HG03280 (cell line): ENCODE results near the gene POTEG.
"Not testable (repeated sequence)": the region's sequence is repeated elsewhere in the genome, so short reads cannot be mapped to it uniquely, and the experiment has no call there.

Experiments
- ATAC-seq: cut with Tn5 transposase; IDR thresholded peaks from one replicate; pipeline ENCODE4 v1.9.1; 2021; ENCODE audit warnings: mild to moderate bottlenecking, moderate library complexity; ENCODE audit not compliant: unreplicated experiment

POTEG gene

DNA sequence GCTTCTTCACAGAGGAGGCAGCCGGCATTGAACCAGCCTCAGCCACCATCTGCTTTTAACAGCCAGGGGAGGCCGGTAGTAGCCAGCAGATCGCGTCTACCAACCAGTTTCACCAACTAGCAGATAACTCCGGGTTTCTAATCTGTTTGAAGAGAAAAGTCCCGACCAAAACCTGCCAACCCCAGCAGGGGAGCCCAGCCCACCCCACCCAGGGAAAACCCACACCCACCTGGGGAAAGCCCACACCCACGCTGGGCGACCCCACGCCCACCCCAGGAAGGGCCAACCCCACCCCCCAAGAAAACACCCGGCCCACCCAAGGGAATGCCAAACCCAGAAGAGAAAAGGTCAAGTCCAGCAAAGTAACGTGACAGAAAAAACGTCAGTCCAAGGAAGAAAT lies at the start of gene POTEG:
POTEG (minus strand) TSS at position 101 of the 400 bp plus-strand sequence; CDS start at position 49, 52 bp downstream.
- ATAC-seq, result not testable (repeated sequence)

DNA sequence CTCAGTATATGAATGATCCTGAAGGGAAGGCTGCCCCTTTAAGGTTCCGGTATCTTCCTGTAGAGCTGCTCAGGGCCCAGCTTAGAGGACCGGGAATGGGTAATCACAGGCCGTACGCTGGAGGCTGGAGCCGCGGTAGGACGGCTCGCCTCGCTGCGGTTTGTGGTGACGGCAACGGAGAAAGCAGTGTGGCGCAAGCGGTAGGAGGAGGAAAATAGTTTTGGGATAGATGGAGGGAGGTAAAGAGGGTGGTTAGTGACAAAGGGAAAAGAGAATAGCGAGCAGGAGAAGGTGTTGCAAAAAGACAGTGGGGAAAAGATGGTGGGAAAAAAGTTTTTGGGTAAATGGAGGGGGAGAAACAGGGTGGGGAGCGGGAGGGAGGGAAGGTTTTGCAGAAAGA lies 48.0 kb upstream of the POTEG start:
- ATAC-seq, result not testable (repeated sequence)

DNA sequence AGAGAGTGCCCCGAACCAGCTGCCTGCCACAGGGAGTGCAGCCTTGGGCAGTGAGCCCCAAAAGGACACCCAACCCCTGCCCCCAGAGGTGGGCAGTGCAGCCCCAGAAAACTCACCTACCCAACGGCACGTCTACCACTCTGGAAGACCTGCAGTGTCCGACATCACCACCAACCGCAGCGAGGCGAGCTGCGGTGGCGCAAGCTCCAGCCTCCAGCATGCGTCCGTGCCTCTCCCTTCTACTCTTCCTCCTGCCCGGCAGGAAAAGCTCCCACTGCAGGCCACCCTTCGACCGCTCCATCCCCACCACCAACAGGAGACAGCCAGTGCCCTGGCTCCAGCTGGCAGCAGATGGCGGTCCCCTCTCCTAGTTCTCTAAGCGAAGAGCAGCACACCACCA lies 47.3 kb upstream of the POTEG start:
- ATAC-seq, result not testable (repeated sequence)

DNA sequence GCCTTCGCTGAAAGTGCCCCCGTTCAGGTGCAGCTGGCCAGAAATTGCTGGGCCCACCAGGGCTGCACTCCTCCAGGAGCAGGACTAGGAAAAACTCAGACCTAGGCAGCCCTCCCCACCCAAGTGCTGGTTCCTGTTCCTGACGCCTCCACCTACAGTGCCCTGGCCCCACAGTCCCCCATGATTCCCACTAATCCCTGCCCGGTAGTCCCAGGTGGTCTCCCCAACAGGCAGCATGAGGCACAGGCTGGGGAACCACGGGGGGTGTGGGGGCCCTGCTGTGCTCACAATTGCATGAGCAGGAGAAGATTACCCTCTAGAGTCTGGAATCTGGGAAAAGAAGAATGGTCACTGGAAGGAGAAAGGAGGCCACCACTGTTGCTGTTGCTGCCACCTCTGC lies 46.4 kb upstream of the POTEG start:
- not testable (repeated sequence) for ATAC-seq

DNA sequence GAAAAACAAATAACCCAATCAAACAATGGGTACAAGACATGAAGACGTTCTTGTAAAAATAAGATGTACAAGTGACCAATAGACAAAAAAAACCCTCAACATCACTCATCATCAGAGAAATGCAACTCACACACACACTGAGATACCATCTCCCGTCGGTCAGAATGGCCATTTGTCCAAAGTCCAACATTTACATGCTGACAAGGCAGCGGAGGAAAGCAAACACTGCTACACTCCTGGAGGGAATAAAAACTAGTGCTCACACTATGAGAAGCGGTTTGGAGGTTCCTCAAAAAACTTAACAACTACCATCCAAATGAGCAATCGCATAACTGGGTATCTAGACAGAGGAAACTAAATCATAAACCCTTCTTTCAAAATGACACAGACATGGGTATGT lies 11.6 kb upstream of the POTEG start:
- ATAC-seq, result not testable (repeated sequence)

DNA sequence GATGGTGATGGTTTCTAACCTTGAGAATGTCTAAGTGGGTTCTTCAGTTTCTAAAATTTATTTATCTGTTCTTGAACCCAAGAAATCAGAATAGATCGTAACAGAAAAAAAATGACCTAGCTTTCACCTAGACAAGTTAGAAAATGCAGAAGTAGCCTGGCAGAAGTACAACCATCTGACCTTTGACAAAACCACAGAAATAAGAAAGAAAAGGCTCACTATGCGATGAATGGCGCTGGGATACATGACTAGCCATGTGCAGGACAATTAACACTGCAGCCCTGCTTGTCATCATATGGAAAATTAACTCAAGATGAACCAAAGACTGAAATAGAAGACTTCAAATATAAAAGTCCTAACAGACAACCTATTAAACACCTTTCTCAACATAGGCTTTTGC lies 5.7 kb upstream of the POTEG start:
- ATAC-seq, result not testable (repeated sequence)

DNA sequence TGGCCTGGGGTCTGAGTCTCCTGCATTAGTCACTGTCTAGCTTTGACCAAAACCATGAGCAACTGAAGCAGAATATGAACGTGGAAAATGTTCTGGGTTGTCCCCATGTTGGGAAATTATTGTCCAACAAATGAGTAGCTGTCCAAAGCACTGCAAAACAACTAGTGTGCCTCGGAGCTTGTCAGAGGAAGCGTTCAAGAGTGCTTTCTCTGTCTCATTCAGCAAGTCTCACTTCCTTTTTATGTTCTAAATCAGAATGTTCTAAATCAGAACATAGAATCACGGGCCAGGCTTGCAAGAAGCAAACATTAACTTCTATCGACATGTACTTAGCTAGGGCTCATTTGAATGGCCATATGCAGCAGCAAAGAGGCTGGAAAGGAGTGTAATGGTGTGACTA lies 5.1 kb upstream of the POTEG start:
- not testable (repeated sequence) for ATAC-seq

DNA sequence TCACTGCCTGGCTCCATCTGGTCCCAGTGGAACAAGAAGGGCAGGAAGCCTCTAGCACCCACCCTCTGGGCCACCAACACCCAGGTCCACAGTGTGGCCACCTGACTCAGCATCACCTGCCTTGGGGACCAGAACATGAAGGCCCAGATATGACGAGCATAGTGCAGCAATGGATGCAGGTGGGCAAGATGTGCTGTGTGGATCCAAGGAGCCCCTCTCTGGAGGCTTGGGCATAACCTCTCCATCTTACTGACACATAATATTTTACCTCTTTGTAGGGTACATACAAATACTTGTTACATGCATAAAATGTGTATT lies 2.9 kb upstream of the POTEG start:
- not testable (repeated sequence) for ATAC-seq

DNA sequence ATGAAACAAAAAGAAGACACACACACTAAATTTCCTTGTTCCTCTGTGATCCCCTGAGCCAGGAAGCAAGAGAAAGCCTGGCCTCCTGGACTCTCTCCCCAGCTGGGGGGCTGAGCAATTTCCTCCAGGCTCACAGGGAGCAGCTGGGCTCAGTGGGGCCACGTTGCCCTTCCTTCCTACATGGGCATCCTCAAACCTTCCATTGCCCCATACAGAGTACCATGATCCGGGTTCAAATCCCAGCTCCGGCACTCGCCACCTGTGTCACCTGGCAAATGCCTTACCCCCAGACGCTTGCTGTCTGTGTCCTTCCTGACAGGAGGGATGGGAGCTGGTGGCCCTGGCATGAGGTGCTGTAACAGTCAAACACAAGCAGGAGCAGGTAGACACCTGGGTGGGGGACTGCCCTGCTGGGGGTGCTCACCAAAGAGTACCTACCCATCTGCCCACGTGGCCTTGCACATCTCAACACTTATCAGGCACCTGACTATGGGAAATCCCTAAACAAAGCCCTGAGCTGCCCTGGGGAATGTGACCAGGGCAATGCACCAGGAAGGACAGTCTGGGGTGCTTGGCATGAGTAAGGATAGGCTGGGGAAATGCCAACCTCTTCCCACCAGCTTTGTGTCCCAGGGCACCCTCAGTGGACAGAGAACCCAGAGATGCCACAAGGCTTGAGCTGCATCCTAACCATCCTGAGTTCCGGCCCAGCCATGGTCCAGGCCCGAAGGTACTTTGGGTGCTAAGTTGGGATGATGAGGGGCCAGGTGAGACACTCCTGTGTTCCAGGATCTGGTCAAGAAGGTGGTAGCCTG lies 2.4 kb upstream of the POTEG start:
- ATAC-seq, result not testable (repeated sequence)

DNA sequence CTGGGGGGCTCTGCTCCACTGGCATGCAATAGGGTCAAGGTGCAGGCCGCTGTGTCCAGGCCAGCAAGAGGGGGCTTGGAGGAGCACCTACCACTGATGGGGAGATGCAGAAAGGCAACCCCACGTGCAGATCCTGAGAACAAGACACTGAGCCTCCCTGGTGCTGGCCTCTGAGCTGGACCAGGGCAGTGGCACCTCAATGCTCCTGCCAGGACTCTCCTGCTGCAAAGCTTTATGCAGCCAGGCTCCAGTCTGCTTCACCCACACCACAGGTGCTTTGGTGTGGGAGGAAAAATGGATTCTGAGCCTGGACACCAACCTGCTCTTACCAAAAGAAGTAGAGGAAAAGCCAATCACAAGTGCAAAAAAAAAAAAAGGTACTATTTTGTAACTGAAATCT lies 1.7 kb upstream of the POTEG start:
- ATAC-seq, result not testable (repeated sequence)

DNA sequence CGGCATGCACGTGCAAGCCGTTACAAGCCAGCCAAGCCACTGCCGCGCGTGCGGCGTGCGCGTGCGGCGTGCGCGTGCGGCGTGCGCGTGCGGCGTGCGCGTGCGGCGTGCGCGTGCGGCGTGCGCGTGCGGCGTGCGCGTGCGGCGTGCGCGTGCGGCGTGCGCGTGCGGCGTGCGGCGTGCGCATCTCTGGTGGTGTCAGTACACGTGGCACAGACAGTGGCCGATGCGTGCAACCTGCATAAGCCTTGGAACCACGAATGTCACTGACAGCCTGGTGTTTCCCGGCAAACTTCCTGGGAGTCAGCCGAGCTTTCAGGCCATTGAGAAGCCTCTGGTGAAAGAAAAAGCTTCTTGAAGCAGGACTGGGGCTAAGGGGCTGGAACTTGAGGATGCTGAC lies 750 bp upstream of the POTEG start:
- ATAC-seq, result not testable (repeated sequence)

DNA sequence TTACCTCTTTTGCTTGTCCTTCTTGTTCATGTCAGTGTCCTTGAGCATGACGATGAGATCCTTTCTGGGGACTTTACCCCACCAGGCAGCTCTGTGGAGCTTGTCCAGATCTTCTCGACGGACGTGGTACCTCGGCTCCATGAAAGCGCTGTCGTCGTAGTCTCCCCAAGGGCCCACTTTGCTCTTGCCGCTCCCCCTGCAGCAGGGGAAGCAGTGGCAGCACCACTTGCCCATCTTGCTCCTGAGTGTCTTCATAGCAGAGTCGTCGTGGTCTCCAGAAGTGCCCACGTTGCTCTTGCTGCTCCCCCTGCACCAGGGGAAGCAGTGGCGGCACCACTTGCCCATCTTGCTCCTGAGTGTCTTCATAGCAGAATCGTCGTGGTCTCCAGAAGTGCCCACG lies 376 bp downstream of the POTEG start:
- not testable (repeated sequence) for ATAC-seq

DNA sequence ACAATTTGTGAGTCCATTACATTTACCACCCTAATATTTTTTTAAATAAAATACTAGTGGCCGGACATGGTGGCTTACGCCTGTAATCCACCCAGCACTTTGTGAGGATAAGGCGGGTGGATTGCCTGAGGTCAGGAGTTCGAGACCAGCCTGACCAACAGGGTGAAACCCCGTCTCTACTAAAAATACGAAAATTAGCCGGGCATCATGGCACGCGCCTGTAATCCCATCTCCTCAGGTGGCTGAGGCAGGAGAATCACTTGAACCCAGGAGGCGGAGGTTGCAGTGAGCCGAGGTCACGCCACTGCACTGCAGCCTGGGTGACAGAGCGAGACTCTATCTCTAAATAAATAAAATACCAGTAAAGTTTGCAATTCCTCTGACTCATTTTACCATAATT lies 25.6 kb downstream of the POTEG start:
- ATAC-seq, result not testable (repeated sequence)

DNA sequence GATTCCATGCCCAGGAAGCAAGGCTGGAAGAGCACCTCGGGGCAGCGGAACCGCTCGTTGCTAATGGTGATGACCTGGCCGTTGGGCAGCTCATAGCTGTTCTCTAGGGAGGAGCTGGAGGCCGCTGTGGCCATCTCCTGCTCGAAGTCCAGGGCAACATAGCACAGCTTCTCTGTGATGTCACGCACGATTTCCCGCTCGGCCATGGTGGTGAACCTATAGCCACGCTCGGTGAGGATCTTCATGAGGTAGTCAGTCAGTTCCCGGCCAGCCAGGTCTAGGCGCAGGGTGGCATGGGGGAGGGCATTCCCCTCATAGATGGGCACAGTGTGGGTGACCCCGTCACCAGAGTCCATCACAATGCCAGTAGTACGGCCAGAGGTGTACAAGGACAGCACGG lies 32.0 kb downstream of the POTEG start:
- not testable (repeated sequence) for ATAC-seq

DNA sequence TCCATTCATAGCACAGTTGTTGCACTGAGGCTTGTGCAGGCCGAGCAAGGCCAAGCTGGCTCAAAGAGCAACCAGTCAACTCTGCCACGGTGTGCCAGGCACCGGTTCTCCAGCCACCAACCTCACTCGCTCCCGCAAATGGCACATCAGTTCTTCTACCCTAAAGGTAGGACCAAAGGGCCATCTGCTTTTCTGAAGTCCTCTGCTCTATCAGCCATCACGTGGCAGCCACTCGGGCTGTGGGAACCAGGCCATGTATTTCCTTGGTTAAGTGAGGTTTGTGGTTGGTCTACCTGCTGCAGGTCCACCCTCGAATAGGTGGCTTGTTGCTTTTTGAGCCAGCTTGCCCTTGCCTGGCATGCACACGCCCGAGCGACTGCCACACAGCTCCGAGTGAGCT lies 39.4 kb downstream of the POTEG start:
- not testable (repeated sequence) for ATAC-seq

DNA sequence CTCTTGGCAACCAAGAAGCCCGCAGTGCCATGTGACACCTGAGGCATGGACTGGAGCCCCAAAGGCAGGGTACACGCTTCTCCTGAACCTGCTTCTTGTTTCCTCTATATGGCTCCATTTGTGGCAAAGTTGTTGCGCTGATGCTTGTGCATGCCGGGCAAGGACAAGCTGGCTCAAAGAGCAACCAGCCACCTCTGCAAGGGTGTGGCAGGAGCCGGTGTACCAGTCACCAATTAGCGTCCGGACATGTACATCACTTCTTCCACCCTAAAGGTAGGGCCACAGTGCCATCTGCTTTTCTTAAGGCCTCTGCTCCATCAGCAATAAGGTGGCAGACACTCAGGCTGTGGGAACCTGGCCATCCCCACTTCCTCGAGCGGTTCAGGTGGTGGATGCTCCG lies 43.9 kb downstream of the POTEG start:
- not testable (repeated sequence) for ATAC-seq

DNA sequence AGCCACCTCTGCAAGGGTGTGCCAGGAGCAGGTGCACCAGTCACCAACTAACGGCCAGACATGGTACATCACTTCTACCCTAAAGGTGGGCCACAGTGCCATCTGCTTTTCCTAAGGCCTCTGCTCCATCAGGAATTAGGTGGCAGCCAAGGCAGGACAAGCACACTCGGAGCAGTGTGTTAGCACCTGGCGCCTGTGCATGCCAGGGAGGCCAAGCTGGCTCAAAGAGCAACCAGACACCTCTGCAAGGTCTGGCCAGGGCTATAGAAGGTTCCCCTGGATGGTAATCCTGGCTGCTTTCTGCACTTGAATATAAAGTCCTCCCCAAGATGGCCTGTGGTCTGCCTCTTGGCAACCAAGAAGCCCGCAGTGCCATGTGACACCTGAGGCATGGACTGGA lies 45.4 kb downstream of the POTEG start:
- not testable (repeated sequence) for ATAC-seq

DNA sequence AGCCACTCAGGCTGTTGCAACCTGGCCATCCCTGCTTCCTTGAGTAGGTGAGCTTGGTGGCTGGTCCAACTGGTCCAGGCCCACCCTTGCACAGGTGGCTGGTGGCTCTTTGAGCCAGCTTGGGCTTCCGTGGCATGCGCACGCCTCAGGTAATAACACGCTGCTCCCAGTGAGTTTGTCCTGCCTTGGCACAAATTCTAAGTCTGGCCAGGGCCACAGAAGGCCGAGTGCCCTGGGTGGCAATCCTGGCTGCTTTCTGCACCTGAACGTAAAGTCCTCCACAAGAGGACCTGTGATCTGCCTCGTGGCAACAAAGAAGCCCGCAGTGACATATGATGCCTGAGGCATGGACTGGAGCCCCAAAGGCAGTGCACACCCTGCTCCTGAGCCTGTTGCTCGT lies 47.1 kb downstream of the POTEG start:
- ATAC-seq, result not testable (repeated sequence)

DNA sequence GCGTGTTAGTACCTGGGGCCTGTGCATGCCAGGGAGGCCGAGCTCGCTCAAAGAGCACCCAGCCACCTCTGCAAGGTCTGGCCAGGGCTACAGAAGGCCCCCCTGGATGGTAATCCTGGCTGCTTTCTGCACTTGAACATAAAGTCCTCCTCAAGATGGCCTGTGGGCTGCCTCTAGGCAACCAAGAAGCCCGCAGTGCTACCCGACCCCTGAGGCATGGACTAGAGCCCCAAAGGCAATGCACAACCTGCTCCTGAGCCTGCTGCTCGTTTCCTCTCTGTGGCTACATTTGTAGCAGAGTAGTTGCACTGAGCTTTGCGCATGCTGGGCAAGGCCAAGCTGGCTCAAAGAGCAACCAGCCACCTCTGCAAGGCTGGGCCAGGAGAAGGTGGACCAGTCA lies 47.8 kb downstream of the POTEG start:
- not testable (repeated sequence) for ATAC-seq

DNA sequence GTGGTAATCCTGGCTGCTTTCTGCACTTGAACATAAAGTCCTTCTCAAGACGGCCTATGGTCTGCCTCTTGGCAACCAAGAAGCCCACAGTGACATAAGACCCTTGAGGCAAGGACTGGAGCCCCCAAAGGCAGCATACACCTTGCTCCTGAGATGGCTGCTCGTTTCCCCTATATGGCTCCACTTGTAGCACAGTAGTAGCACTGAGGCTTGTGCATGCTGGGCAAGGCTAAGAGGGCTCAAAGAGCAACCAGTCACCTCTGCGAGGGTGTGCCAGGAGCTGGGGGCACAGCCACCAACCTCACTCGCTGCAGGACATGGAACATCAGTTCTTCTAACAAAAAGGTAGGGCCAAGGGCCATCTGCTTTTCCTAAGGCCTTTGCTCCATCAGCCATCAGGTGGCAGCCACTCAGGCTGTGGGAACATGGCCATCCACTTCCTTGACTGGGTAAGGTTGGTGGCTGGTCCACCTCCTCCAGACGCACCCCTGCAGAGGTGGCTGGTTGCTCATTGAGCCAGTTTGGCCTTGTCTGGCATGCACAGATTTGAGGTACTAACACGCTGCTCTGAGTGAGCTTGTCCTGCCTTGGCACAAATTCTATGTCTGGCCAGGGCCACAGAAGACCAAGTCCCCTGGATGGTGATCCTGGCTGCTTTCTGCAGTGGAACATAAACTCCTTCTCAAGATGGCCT lies 49.9 kb downstream of the POTEG start:
- ATAC-seq, result not testable (repeated sequence)

DNA sequence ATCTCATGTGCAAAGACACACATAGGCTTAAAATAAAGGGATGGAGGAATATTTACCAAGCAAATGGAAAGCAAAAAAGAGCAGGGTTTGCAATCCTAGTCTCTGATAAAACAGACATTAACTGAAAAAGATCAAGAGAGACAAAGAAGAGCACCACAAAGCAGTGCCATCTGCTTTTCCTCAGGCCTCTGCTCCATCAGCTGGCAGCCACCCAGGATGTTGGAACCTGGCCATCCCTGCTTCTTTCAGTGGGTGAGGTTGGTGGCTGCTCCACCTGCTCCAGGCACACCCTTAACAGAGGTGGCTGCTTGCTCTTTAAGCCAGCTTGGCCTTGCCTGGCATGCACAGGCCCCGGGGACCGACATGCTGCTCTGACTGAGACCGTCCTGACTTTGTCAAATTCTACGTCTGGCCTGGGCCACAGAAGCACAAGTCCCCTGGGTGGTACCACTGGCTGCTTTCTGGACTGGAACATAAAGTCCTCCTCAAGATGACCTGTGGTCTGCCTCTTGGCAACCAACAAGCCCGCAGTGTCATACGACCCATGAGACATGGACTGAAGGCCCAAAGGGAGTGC lies 51.0 kb downstream of the POTEG start:
- not testable (repeated sequence) for ATAC-seq

DNA sequence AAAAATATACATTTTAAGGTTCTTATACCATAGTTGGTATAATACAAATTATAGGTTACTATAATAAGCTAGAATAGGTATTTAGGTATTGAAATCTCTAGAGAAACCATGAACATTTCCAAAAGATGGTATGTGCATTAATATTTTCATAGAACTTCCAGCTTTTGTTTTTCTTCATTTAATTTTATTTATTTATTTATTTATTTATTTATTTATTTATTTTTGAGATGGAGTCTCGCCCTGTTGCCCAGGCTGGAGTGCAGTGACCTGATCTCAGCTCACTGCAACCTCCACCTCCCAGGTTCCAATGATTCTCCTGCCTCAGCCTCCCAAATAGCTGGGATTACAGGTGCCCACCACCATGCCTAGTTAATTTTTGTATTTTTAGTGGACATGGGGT lies 54.0 kb downstream of the POTEG start:
- ATAC-seq, result not testable (repeated sequence)
